ENCODE data around the gene TRIM17.

DNA sequence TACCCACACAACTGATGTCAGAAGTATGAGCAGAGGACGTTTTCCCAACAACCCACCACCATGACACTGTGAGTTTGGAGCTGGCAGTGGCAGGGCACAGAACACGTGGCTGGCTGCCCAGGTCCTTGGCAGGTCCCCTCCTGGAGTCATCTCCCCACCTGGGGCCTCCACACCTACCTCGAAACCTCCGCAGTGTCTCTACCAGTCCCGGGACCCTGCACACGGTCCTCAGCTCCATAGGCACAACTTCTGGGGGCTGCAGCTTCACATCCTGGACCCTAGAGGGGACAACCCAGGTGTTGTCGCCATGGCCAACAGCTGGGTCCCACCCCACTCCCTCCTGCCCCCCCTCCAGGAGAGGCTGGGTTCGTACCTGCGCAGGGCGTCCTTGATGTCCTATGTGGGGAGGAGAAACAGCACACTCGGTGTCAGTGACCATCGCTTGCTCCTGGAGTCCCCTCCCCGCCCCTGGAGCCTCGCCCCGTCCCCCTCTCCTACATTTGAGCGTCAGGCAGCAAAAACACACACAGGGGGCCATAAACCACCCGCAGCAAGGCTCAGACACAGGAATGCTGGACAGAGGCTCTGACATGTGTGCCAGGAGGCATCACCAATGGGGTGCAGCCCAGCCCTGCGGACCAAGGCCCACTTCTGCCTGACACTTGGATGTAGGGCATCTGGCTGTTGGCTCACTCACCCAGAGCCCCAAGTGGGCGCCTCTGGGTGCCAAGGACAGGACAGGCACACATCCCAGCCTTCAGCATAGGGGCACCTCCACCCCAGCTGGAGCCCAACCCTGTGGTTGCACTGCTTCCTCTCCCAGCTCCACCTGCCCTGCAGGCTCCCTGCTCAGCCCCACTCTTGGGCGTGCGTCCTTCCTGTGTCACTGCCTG, 19.6 kb downstream of the TRIM17 start:
- TF ChIP-seq, protein P1, sequence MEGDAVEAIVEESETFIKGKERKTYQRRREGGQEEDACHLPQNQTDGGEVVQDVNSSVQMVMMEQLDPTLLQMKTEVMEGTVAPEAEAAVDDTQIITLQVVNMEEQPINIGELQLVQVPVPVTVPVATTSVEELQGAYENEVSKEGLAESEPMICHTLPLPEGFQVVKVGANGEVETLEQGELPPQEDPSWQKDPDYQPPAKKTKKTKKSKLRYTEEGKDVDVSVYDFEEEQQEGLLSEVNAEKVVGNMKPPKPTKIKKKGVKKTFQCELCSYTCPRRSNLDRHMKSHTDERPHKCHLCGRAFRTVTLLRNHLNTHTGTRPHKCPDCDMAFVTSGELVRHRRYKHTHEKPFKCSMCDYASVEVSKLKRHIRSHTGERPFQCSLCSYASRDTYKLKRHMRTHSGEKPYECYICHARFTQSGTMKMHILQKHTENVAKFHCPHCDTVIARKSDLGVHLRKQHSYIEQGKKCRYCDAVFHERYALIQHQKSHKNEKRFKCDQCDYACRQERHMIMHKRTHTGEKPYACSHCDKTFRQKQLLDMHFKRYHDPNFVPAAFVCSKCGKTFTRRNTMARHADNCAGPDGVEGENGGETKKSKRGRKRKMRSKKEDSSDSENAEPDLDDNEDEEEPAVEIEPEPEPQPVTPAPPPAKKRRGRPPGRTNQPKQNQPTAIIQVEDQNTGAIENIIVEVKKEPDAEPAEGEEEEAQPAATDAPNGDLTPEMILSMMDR (IDR thresholded peaks at IDR 0.05; ENCODE audit: low read length) = no peak
- no peak for TF ChIP-seq EZH2 (IDR thresholded peaks at IDR 0.05; ENCODE audit: borderline replicate concordance, low read length)
